Liver (tissue), 9 donors: Measurements from ENCODE around the gene DRAP1. TPM values are rescaled to one million over a fixed set of nuclear protein-coding genes. Genes with fewer than 3 reads are reported as not detected.

Experiments
- DNase-seq: peaks from one replicate; pipeline ENCODE4 v3.0.0-alpha.2; 2017; ENCODE audit warnings: low spot score
- H3K27ac ChIP-seq, 2 donors: one replicate each; pipeline ENCODE4 v1.7.0; 2013; ENCODE audit warnings: inconsistent platforms in 2 of 2, low read length in 2 of 2, control low read depth in 1 of 2, low read depth in 1 of 2, mild to moderate bottlenecking in 1 of 2
- H3K27me3 ChIP-seq, 4 donors: one replicate each; pipeline versions ENCODE4 v1.6.1 to v1.7.0; 2013; ENCODE audit warnings: low read length in 3 of 4, inconsistent platforms in 1 of 4, mild to moderate bottlenecking in 1 of 4, moderate library complexity in 1 of 4; ENCODE audit not compliant: control insufficient read depth in 4 of 4, insufficient read depth in 4 of 4
- H3K36me3 ChIP-seq, 4 donors: one replicate each; pipeline versions ENCODE4 v1.6.1 to v1.7.0; 2013; ENCODE audit warnings: low read length in 3 of 4, mild to moderate bottlenecking in 3 of 4, low read depth in 1 of 4, moderate library complexity in 1 of 4; ENCODE audit not compliant: control insufficient read depth in 4 of 4, insufficient read depth in 3 of 4
- H3K4me1 ChIP-seq, 4 donors: one replicate each; pipeline versions ENCODE4 v1.6.1 to v1.7.0; 2013; ENCODE audit warnings: low read length in 3 of 4, mild to moderate bottlenecking in 3 of 4, moderate library complexity in 1 of 4; ENCODE audit not compliant: control insufficient read depth in 4 of 4, insufficient read depth in 4 of 4
- H3K4me3 ChIP-seq, 3 donors: one replicate each; pipeline versions ENCODE4 v1.6.1 to v1.7.0; 2013; ENCODE audit warnings: low read length in 3 of 3, control low read depth in 1 of 3, low read depth in 1 of 3, mild to moderate bottlenecking in 1 of 3
- H3K9ac ChIP-seq, 2 donors: one replicate each; pipeline ENCODE4 v1.7.0; 2013; ENCODE audit warnings: low read length in 2 of 2, mild to moderate bottlenecking in 2 of 2, moderate library complexity in 2 of 2, control low read depth in 1 of 2, low read depth in 1 of 2
- H3K9me3 ChIP-seq, 4 donors: one replicate each; pipeline versions ENCODE4 v1.6.1 to v1.7.0; 2013; ENCODE audit warnings: low read length in 3 of 4; ENCODE audit not compliant: control insufficient read depth in 4 of 4
- ATF3 ChIP-seq: IDR thresholded peaks from 2 replicates; pipeline ENCODE4 v1.6.1; 2016; ENCODE audit warnings: antibody characterized with exemption
- CTCF ChIP-seq: fragments of 150-350 bp; IDR thresholded peaks from 2 replicates; pipeline ENCODE4 v1.5.1; 2017; ENCODE audit warnings: improper control_type of control experiment, low read depth, low read length; ENCODE audit not compliant: missing input control
- EGR1 ChIP-seq, 2 donors: IDR thresholded peaks; 2 replicates each; pipeline ENCODE4 v1.6.1; 2016 to 2018; ENCODE audit warnings: antibody characterized with exemption in 2 of 2, low read depth in 2 of 2
- FOXA1 ChIP-seq: IDR thresholded peaks from 2 replicates; pipeline ENCODE4 v1.6.1; 2016; ENCODE audit warnings: antibody characterized with exemption
- FOXA2 ChIP-seq: IDR thresholded peaks from 2 replicates; pipeline ENCODE4 v1.6.1; 2016; ENCODE audit warnings: antibody characterized with exemption
- HNF4A ChIP-seq, 2 donors: conservative IDR thresholded peaks; 2 replicates each; pipeline ENCODE4 v1.6.1; 2016; ENCODE audit warnings: antibody characterized with exemption in 2 of 2, mild to moderate bottlenecking in 2 of 2
- HNF4G ChIP-seq: IDR thresholded peaks from 2 replicates; pipeline ENCODE4 v1.6.1; 2016; ENCODE audit warnings: antibody characterized with exemption
- JUND ChIP-seq, 2 donors: IDR thresholded peaks; 2 replicates each; pipeline ENCODE4 v1.6.1; 2016; ENCODE audit warnings: antibody characterized with exemption in 2 of 2
- NR2F2 ChIP-seq: IDR thresholded peaks from 2 replicates; pipeline ENCODE4 v1.6.1; 2016; ENCODE audit warnings: antibody characterized with exemption
- RAD21 ChIP-seq, 2 donors: IDR thresholded peaks; 2 replicates each; pipeline ENCODE4 v1.6.1; 2016; ENCODE audit warnings: antibody characterized with exemption in 2 of 2, mild to moderate bottlenecking in 2 of 2
- RXRA ChIP-seq, 2 donors: IDR thresholded peaks; 2 replicates each; pipeline ENCODE4 v1.6.1; 2017 to 2018; ENCODE audit warnings: antibody characterized with exemption in 2 of 2, mild to moderate bottlenecking in 1 of 2
- SP1 ChIP-seq: IDR thresholded peaks from 2 replicates; pipeline ENCODE4 v1.6.1; 2018; ENCODE audit warnings: antibody characterized with exemption, mild to moderate bottlenecking
- TAF1 ChIP-seq: conservative IDR thresholded peaks from 2 replicates; pipeline ENCODE4 v1.6.1; 2016; ENCODE audit warnings: antibody characterized with exemption, mild to moderate bottlenecking
- YY1 ChIP-seq: IDR thresholded peaks from 2 replicates; pipeline ENCODE4 v1.6.1; 2016; ENCODE audit warnings: antibody characterized with exemption, mild to moderate bottlenecking
- ZBTB33 ChIP-seq: IDR thresholded peaks from 2 replicates; pipeline ENCODE4 v1.6.1; 2016; ENCODE audit warnings: antibody characterized with exemption
- WGBS: extraction: QIAGEN DNeasy Blood & Tissue Kit; methylation state at CpG from one replicate; pipeline ENCODE4 v1.1.7; 2013; 5-methylcytosine and 5-hydroxymethylcytosine counted together
- polyA plus RNA-seq, 2 donors: library from polyadenylated mRNA; stranded (reverse) in 1 of 2; unstranded in 1 of 2; fragments of 200-250 nt in 1 of 2; fragments of >200 nt in 1 of 2; fragmentation: Nextera tagmentation in 1 of 2; extraction: Ambion mirVana in 1 of 2; gene quantifications; one replicate each; pipeline versions ENCODE4 v1.2.1 to v1.2.3, GENCODE V29; 2013 to 2015
- total RNA-seq, 2 donors: library from RNA; depleted of rRNA; stranded (reverse); fragments of >200 nt; gene quantifications; one replicate each; pipeline ENCODE4 v1.2.3, GENCODE V29; 2014
- TF ChIP-seq, protein P1 (sequence below): IDR thresholded peaks from 2 replicates; pipeline ENCODE4 v1.6.1; 2016; ENCODE audit warnings: antibody characterized with exemption
- TF ChIP-seq, protein P2 (sequence below): IDR thresholded peaks from 2 replicates; pipeline ENCODE4 v1.6.1; 2016; ENCODE audit warnings: antibody characterized with exemption, mild to moderate bottlenecking
- donor health status: healthy.
- donor health status: healthy.
- donor health status: healthy.
- donor health status: healthy.
- donor health status: healthy.

The DRAP1 gene
- total and polyA plus RNA-seq, 4 donors = 18.1 to 57.3 (median 42.3) TPM

DNA sequence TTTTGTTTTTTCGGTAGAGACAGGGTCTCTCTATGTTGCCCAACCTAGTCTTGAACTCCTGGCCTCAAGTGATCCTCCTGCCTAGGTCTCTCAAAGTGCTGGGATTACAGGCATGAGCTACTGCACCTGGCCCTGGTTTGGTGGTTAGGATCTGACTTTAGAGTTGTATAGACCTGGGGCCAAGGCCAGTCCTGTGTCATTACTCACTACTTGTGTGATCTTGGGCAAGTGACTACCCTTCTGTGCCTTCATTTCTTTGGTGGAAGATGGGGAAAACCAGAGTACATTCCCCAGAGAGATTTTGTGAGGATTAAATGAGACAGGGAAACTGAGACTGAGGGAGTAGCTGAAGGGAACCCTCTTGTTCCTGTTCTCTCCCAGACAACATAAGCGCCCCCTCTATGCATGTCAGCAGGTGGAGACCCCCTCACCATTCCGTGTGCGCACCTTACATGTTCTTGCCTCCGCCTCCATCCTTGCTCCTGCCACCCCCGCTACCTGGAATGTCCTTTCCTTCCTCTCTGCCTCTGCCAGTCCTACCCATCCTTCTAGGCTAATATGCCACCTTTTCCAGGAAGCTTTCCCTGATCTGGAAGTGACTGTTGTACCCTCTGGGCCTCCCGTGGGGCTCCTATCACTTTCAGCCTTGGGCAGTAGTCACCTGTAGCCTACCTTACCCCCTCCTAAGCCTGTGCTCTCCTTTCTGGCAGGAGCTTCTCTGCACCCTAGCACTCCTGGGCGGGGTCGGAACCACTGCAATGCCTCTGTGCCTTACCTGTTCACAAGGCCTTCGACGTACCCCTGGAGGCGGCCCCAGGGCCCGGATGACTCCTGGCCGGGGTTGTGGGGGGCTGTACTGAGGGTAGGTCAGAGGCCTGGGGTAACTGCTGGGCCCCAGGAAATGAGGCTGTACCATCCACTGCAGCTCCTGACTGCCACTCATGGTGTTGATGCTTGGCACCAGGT is 22.9 kb upstream of the DRAP1 start:
- H3K9me3 ChIP-seq = no peaks in the 10 kb centered on the region
- H3K4me1 ChIP-seq = peaks cover 0 to 26% (median 14%) of the 10 kb centered on the region in 4 donors
- TF ChIP-seq RXRA (IDR thresholded peaks at IDR 0.05) (no peak), YY1 (no peak), TAF1 (no peak), SP1 (no peak), HNF4A (conservative IDR thresholded peaks at IDR 0.05) (no peak), FOXA2 (no peak), JUND (IDR thresholded peaks at IDR 0.05) (no peak), ATF3 (no peak), RAD21 (IDR thresholded peaks at IDR 0.05) (no peak), FOXA1 (no peak), CTCF (no peak), EGR1 (IDR thresholded peaks at IDR 0.05; ENCODE audit: low read depth in 2 of 2) (no peak), NR2F2 (no peak), ZBTB33 (no peak), HNF4G (no peak)
- TF ChIP-seq, protein P1, sequence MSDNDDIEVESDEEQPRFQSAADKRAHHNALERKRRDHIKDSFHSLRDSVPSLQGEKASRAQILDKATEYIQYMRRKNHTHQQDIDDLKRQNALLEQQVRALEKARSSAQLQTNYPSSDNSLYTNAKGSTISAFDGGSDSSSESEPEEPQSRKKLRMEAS = no peak
- TF ChIP-seq, protein P2, sequence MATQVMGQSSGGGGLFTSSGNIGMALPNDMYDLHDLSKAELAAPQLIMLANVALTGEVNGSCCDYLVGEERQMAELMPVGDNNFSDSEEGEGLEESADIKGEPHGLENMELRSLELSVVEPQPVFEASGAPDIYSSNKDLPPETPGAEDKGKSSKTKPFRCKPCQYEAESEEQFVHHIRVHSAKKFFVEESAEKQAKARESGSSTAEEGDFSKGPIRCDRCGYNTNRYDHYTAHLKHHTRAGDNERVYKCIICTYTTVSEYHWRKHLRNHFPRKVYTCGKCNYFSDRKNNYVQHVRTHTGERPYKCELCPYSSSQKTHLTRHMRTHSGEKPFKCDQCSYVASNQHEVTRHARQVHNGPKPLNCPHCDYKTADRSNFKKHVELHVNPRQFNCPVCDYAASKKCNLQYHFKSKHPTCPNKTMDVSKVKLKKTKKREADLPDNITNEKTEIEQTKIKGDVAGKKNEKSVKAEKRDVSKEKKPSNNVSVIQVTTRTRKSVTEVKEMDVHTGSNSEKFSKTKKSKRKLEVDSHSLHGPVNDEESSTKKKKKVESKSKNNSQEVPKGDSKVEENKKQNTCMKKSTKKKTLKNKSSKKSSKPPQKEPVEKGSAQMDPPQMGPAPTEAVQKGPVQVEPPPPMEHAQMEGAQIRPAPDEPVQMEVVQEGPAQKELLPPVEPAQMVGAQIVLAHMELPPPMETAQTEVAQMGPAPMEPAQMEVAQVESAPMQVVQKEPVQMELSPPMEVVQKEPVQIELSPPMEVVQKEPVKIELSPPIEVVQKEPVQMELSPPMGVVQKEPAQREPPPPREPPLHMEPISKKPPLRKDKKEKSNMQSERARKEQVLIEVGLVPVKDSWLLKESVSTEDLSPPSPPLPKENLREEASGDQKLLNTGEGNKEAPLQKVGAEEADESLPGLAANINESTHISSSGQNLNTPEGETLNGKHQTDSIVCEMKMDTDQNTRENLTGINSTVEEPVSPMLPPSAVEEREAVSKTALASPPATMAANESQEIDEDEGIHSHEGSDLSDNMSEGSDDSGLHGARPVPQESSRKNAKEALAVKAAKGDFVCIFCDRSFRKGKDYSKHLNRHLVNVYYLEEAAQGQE = no peak
- H3K27me3 ChIP-seq = no peaks in the 10 kb centered on the region
- 93% methylated on average over 14 of the region's 14 CpGs for whole genome bisulfite sequencing
- H3K27ac ChIP-seq = no peak overlapping the region
- no peak for DNase-seq
- peaks cover 0 to 1% (median 0%) of the 10 kb centered on the region in 4 donors for H3K36me3 ChIP-seq
- no peak overlapping the region for H3K4me3 ChIP-seq
- H3K9ac ChIP-seq = no peak overlapping the region
